Ascending aorta (tissue), 2 donors: Measurements from ENCODE around the gene SKA2. TPM values are rescaled to one million over a fixed set of nuclear protein-coding genes. Genes with fewer than 3 reads are reported as not detected.

Experiments used
- DNase-seq, 2 donors: peaks; one replicate each; pipeline ENCODE4 v3.0.0-alpha.2; 2019; ENCODE audit warnings: low spot score in 2 of 2
- H3K27ac ChIP-seq, 2 donors: fragments of 200-600 bp; sonication (generic); one replicate each; pipeline ENCODE4 v1.5.1; 2016 to 2017; ENCODE audit warnings: mild to moderate bottlenecking in 1 of 2
- H3K27me3 ChIP-seq: fragments of 200-600 bp; sonication (generic); one replicate; pipeline ENCODE4 v1.5.1; 2017
- H3K36me3 ChIP-seq, 2 donors: fragments of 200-600 bp; sonication (generic); one replicate each; pipeline ENCODE4 v1.5.1; 2016
- H3K4me1 ChIP-seq, 2 donors: fragments of 200-600 bp; sonication (generic); one replicate each; pipeline ENCODE4 v1.5.1; 2016 to 2017; ENCODE audit warnings: mild to moderate bottlenecking in 1 of 2
- H3K4me3 ChIP-seq, 2 donors: fragments of 200-600 bp; sonication (generic); one replicate each; pipeline ENCODE4 v1.5.1; 2016 to 2017; ENCODE audit warnings: mild to moderate bottlenecking in 1 of 2
- H3K9me3 ChIP-seq, 2 donors: fragments of 200-600 bp; sonication (generic); one replicate each; pipeline ENCODE4 v1.5.1; 2016
- intact Hi-C: fragments of 100-400 bp; cut with DNase I; formaldehyde crosslinking; loops from one replicate; pipeline ENCODE4 v1.15.1; 2023
- total RNA-seq: library from RNA; depleted of rRNA; stranded (reverse); fragments of >200 nt; gene quantifications from one replicate; pipeline ENCODE4 v1.1.0, GENCODE V29; 2016
- TF ChIP-seq, protein P1 (sequence below), 3 experiments: fragments of 200-600 bp in 2 of 3; fragments of 450-650 bp in 1 of 3; sonication (generic) in 2 of 3; IDR thresholded peaks; one replicate each; pipeline ENCODE4 v1.5.1; 2016 to 2019; ENCODE audit warnings: antibody characterized with exemption in 3 of 3, mild to moderate bottlenecking in 1 of 3, moderate library complexity in 1 of 3

Gene SKA2
- total RNA-seq, 1 donor from 2014 or later: 15.4 TPM

DNA sequence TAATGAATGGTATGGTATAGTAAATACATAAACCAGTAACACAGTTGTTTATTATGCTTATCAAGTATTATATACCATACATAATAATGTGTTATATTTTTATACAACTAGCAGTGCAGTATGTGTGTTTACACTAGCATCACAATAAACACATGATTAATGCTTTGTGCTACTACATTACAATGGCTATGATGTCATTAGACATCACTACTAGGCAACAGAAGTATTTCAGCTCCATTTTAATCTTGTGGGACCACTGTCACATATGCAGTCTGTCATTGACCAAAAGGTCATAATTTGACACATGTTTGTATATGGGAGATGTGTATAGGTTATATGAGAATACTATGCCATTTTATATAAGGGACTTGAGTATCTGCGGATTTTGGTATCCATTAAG is 81.0 kb downstream of the SKA2 start:
- no peaks in the 10 kb centered on the region for H3K4me1 ChIP-seq
- no peak overlapping the region for H3K4me3 ChIP-seq
- DNase-seq: no peak
- no peaks in the 10 kb centered on the region for H3K9me3 ChIP-seq
- peaks cover 33 to 57% of the 10 kb centered on the region in 2 donors for H3K36me3 ChIP-seq
- no peak overlapping the region for H3K27ac ChIP-seq
- intact Hi-C loops: no loop called here
- TF ChIP-seq, protein P1, sequence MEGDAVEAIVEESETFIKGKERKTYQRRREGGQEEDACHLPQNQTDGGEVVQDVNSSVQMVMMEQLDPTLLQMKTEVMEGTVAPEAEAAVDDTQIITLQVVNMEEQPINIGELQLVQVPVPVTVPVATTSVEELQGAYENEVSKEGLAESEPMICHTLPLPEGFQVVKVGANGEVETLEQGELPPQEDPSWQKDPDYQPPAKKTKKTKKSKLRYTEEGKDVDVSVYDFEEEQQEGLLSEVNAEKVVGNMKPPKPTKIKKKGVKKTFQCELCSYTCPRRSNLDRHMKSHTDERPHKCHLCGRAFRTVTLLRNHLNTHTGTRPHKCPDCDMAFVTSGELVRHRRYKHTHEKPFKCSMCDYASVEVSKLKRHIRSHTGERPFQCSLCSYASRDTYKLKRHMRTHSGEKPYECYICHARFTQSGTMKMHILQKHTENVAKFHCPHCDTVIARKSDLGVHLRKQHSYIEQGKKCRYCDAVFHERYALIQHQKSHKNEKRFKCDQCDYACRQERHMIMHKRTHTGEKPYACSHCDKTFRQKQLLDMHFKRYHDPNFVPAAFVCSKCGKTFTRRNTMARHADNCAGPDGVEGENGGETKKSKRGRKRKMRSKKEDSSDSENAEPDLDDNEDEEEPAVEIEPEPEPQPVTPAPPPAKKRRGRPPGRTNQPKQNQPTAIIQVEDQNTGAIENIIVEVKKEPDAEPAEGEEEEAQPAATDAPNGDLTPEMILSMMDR (IDR thresholded peaks at IDR 0.05): no peak
- H3K27me3 ChIP-seq: no peaks in the 10 kb centered on the region

DNA sequence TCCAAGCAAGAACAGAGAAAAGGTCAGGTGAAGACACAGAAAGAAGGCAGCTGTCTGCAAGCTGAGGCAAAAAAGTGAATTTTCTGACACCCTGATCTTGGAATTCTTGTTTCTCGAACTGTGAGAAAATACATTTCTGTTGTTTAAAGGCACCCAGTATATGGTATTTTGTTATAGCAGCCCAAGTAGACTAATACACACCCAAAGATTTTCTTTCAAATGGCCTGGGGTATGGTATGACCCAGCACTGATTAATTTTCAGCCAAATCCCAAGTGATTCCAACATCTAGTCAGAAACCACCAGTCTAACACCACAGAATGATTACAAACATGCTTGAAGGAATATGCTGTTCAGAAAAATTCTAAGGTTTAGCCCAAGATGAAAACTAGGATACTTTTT is 85.1 kb downstream of the SKA2 start:
- intact Hi-C loops: loop anchor here (10.0 kb wide), 1 partner anchor 1175 kb away; no protein-coding TSS in a partner anchor
- Histone ChIP-seq H3K4me3 (no peak overlapping the region), H3K27ac (no peak overlapping the region), H3K4me1 (no peaks in the 10 kb centered on the region), H3K27me3 (no peaks in the 10 kb centered on the region), H3K9me3 (no peaks in the 10 kb centered on the region), H3K36me3 (peaks cover 30 to 54% of the 10 kb centered on the region in 2 donors)
- no peak for DNase-seq
- TF ChIP-seq, protein P1 (IDR thresholded peaks at IDR 0.05): no peak

DNA sequence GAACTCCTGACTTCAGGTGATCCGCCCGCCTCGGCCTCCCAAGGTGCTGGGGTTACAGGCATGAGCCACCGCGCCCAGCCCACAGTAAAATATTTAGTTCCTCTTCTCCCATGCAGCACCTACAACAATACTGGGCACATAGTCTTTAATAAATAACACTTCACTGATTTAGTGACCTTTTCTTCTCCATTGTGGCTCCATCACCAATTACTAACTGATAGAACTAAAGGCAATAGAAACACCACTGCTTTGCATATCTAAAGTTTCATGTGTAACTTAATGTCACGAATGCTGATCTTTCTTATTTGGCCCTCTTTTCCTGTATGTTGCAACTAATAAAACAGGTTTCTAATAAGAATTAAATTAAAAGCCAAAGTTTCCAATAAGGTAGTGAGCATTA is 87.2 kb downstream of the SKA2 start:
- Histone ChIP-seq H3K4me3 (no peak overlapping the region), H3K4me1 (no peaks in the 10 kb centered on the region), H3K27me3 (no peaks in the 10 kb centered on the region), H3K36me3 (peaks cover 30 to 55% of the 10 kb centered on the region in 2 donors), H3K27ac (no peak overlapping the region), H3K9me3 (no peaks in the 10 kb centered on the region)
- TF ChIP-seq, protein P1 (IDR thresholded peaks at IDR 0.05): no peak
- no peak for DNase-seq
- intact Hi-C loops: loop anchor here (10.0 kb wide), 1 partner anchor 1177 kb away; no protein-coding TSS in a partner anchor

DNA sequence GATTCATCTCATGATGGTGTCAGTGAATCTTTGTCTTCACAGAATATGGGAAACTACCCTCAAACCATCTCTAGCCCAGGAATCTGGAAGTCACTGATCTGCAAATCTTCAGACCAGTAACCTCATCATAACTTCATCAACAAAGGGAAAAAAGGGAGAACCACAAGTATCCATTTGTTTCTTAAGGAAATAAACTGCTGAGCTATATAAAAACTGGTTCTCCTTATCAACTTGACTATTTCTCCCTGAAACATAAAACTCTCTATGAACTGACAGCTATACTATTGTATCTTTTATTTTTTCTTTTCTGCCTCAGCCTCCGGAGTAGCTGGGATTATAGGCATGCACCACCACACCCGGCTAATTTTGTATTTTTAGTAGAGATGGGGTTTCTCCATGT is 87.6 kb downstream of the SKA2 start:
- intact Hi-C loops: loop anchor here (10.0 kb wide), 1 partner anchor 1177 kb away; no protein-coding TSS in a partner anchor
- H3K27me3 ChIP-seq: no peaks in the 10 kb centered on the region
- no peak overlapping the region for H3K4me3 ChIP-seq
- H3K9me3 ChIP-seq: no peaks in the 10 kb centered on the region
- no peaks in the 10 kb centered on the region for H3K4me1 ChIP-seq
- no peak overlapping the region for H3K27ac ChIP-seq
- TF ChIP-seq, protein P1 (IDR thresholded peaks at IDR 0.05): no peak
- no peak for DNase-seq
- peaks cover 27 to 59% of the 10 kb centered on the region in 2 donors for H3K36me3 ChIP-seq

DNA sequence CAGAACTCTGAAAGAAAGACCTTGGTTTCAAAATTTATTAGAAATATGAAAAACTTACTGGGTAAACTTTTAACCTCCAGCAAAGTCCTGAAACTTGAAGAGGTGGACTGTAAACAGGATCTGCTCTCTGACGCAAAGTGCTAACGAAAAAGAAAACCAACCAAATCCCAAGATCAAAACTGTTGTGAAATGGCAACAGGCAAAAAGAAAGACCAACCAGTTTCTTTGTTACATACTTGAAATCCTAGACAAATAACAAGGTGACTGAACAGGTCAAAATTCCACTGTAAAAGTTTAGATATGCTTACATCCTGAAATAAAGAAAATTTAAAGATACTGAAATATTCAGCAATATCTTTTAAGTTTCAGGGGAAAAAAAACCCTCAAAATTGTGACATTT is 92.5 kb downstream of the SKA2 start:
- intact Hi-C loops: loop anchor here (10.0 kb wide), 1 partner anchor 1182 kb away; no protein-coding TSS in a partner anchor
- H3K9me3 ChIP-seq: no peaks in the 10 kb centered on the region
- H3K4me1 ChIP-seq: no peaks in the 10 kb centered on the region
- H3K36me3 ChIP-seq: peaks cover 14 to 53% of the 10 kb centered on the region in 2 donors
- no peak for DNase-seq
- no peak overlapping the region for H3K4me3 ChIP-seq
- H3K27me3 ChIP-seq: no peaks in the 10 kb centered on the region
- TF ChIP-seq, protein P1 (IDR thresholded peaks at IDR 0.05): no peak
- H3K27ac ChIP-seq: no peak overlapping the region

Other genes starting within 250 kb of the SKA2 start
- gene TRIM37, start 48.3 kb downstream of the SKA2 start, total RNA-seq: 15.0 TPM
- gene PRR11, start 560 bp upstream of the SKA2 start, total RNA-seq: 0.11 TPM
- gene SMG8, start 54.8 kb upstream of the SKA2 start, total RNA-seq: 3.9 TPM
- gene GDPD1, start 65.3 kb upstream of the SKA2 start, total RNA-seq: not detected
- 10.5 TPM for gene YPEL2, start 176.5 kb upstream of the SKA2 start, total RNA-seq